Activated CD8-positive, alpha-beta T cell treated with anti-CD3 and anti-CD28 coated beads for 36 hours (primary cell): ENCODE results near the gene MCTP2. TPM values are rescaled to one million over a fixed set of nuclear protein-coding genes. Genes with fewer than 3 reads are reported as not detected.
A peak's percentile ranks its signal among the peaks of the same experiment; 100 is the strongest.

Experiments used
- ATAC-seq: fragments of 200-7000 bp; cut with Tn5 transposase; one replicate; pipeline ENCODE4 v1.10.0; 2021; ENCODE audit warnings: mild to moderate bottlenecking, moderate library complexity
- CTCF ChIA-PET: fragments of 350-600 bp; sonication (Branson Sonifier 250); formaldehyde crosslinking; loops from one replicate; lab custom pipeline; 2021; ENCODE audit warnings: antibody characterized with exemption; lab: Charles Lee
- POLR2A ChIA-PET: fragments of 350-600 bp; sonication (Branson Sonifier 250); formaldehyde crosslinking; loops from one replicate; lab custom pipeline; 2021; ENCODE audit warnings: antibody characterized with exemption; lab: Charles Lee
- DNase-seq: peaks from one replicate; pipeline ENCODE4 v3.0.0-alpha.2; 2020
- H3K27ac Mint-ChIP-seq: one replicate; pipeline ENCODE4 v1.8.0; 2021; ENCODE audit warnings: mild to moderate bottlenecking, mixed read lengths
- H3K27me3 Mint-ChIP-seq: one replicate; pipeline ENCODE4 v1.8.0; 2021; ENCODE audit warnings: mixed read lengths
- H3K36me3 Mint-ChIP-seq: one replicate; pipeline ENCODE4 v1.8.0; 2021; ENCODE audit warnings: low read depth, mixed read lengths
- H3K4me1 Mint-ChIP-seq: one replicate; pipeline ENCODE4 v1.8.0; 2021; ENCODE audit warnings: low read depth, mixed read lengths
- H3K4me3 Mint-ChIP-seq: one replicate; pipeline ENCODE4 v1.8.0; 2021; ENCODE audit warnings: mild to moderate bottlenecking, moderate library complexity, mixed read lengths
- H3K9me3 Mint-ChIP-seq: one replicate; pipeline ENCODE4 v1.8.0; 2021; ENCODE audit warnings: mixed read lengths
- CTCF ChIP-seq: fragments of 200-600 bp; IDR thresholded peaks from one replicate; pipeline ENCODE4 v1.8.0; 2022; ENCODE audit warnings: antibody characterized with exemption, mild to moderate bottlenecking
- intact Hi-C: fragments of 100-400 bp; cut with micrococcal nuclease; formaldehyde crosslinking; loops from one replicate; pipeline ENCODE4 v1.10.0; 2022
- total RNA-seq, 2 experiments: library from RNA; stranded (reverse); gene quantifications; one replicate each; pipeline ENCODE4 v1.2.3, GENCODE V29; 2021

Gene MCTP2
- total RNA-seq, 2 experiments from 2014 or later, result 16.2 to 18.3 TPM

GRCh38 chr15:94404733-94405283 lies 173.4 kb downstream of the MCTP2 start:
- Mint-ChIP-seq H3K4me1 (no peaks in the 10 kb centered on the region), H3K36me3 (peaks cover 15% of the 10 kb centered on the region), H3K27me3 (no peaks in the 10 kb centered on the region), H3K9me3 (no peaks in the 10 kb centered on the region), H3K4me3 (no peak overlapping the region), H3K27ac (no peak overlapping the region)
- CTCF ChIA-PET, result no interaction called here
- DNase-seq (no peak), ATAC-seq (no peak)
- POLR2A ChIA-PET, result no interaction called here
- intact Hi-C loops, result no loop called here
- TF ChIP-seq CTCF, result no peak

- Mint-ChIP-seq H3K36me3 (peaks cover 3% of the 10 kb centered on the region), H3K27me3 (no peaks in the 10 kb centered on the region), H3K4me3 (no peak overlapping the region), H3K4me1 (no peaks in the 10 kb centered on the region), H3K27ac (no peak overlapping the region), H3K9me3 (no peaks in the 10 kb centered on the region)
- ChIA-PET CTCF (no interaction called here), POLR2A (no interaction called here)
- DNase-seq (no peak), ATAC-seq (no peak)
- no peak for TF ChIP-seq CTCF
- intact Hi-C loops, result no loop called here
Observed at GRCh38 chr15:94411285-94411684, 179.9 kb downstream of the MCTP2 start.

GRCh38 chr15:94411846-94412245 lies 180.5 kb downstream of the MCTP2 start:
- no peak for TF ChIP-seq CTCF
- Mint-ChIP-seq H3K4me3 (no peak overlapping the region), H3K36me3 (peaks cover 3% of the 10 kb centered on the region), H3K9me3 (no peaks in the 10 kb centered on the region), H3K4me1 (no peaks in the 10 kb centered on the region), H3K27me3 (no peaks in the 10 kb centered on the region), H3K27ac (no peak overlapping the region)
- intact Hi-C loops, result no loop called here
- ChIA-PET CTCF (interaction anchor here (1.1 to 1.6 kb wide), 2 partner anchors 11 to 249 kb away, joined by 3 to 6 read pairs; no protein-coding TSS in a partner anchor), POLR2A (interaction anchor here (0.6 kb wide), 1 partner anchor 278 kb away, joined by 3 read pairs; no protein-coding TSS in a partner anchor)
- DNase-seq (no peak), ATAC-seq (no peak)

GRCh38 chr15:94412979-94413746 lies 181.8 kb downstream of the MCTP2 start:
- Mint-ChIP-seq H3K4me1 (no peaks in the 10 kb centered on the region), H3K9me3 (no peaks in the 10 kb centered on the region), H3K27me3 (no peaks in the 10 kb centered on the region), H3K4me3 (no peak overlapping the region), H3K27ac (no peak overlapping the region), H3K36me3 (peaks cover 3% of the 10 kb centered on the region)
- no peak for DNase-seq
- POLR2A ChIA-PET, result no interaction called here
- intact Hi-C loops, result no loop called here
- CTCF ChIA-PET, result interaction anchor here (1.0 to 1.6 kb wide), 5 partner anchors 12 to 251 kb away, joined by 3 to 6 read pairs (median 4); no protein-coding TSS in a partner anchor
- peak; percentile 63 for TF ChIP-seq CTCF
- no peak for ATAC-seq

GRCh38 chr15:94414916-94415315 lies 183.6 kb downstream of the MCTP2 start:
- DNase-seq (no peak), ATAC-seq (no peak)
- Mint-ChIP-seq H3K4me3 (no peak overlapping the region), H3K9me3 (no peaks in the 10 kb centered on the region), H3K27ac (no peak overlapping the region), H3K27me3 (no peaks in the 10 kb centered on the region), H3K4me1 (no peaks in the 10 kb centered on the region), H3K36me3 (peaks cover 3% of the 10 kb centered on the region)
- intact Hi-C loops, result no loop called here
- ChIA-PET POLR2A (no interaction called here), CTCF (interaction anchor here (0.7 kb wide), 1 partner anchor 251 kb away, joined by 3 read pairs; no protein-coding TSS in a partner anchor)
- no peak for TF ChIP-seq CTCF
